ENCODE data around the gene ZNF687. TPM values are rescaled to one million over a fixed set of nuclear protein-coding genes. Genes with fewer than 3 reads are reported as not detected.
A peak's percentile ranks its signal among the peaks of the same experiment; 100 is the strongest.

ZNF687 gene, protein sequence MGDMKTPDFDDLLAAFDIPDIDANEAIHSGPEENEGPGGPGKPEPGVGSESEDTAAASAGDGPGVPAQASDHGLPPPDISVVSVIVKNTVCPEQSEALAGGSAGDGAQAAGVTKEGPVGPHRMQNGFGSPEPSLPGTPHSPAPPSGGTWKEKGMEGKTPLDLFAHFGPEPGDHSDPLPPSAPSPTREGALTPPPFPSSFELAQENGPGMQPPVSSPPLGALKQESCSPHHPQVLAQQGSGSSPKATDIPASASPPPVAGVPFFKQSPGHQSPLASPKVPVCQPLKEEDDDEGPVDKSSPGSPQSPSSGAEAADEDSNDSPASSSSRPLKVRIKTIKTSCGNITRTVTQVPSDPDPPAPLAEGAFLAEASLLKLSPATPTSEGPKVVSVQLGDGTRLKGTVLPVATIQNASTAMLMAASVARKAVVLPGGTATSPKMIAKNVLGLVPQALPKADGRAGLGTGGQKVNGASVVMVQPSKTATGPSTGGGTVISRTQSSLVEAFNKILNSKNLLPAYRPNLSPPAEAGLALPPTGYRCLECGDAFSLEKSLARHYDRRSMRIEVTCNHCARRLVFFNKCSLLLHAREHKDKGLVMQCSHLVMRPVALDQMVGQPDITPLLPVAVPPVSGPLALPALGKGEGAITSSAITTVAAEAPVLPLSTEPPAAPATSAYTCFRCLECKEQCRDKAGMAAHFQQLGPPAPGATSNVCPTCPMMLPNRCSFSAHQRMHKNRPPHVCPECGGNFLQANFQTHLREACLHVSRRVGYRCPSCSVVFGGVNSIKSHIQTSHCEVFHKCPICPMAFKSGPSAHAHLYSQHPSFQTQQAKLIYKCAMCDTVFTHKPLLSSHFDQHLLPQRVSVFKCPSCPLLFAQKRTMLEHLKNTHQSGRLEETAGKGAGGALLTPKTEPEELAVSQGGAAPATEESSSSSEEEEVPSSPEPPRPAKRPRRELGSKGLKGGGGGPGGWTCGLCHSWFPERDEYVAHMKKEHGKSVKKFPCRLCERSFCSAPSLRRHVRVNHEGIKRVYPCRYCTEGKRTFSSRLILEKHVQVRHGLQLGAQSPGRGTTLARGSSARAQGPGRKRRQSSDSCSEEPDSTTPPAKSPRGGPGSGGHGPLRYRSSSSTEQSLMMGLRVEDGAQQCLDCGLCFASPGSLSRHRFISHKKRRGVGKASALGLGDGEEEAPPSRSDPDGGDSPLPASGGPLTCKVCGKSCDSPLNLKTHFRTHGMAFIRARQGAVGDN
- total RNA-seq: 23.7 TPM
- long read RNA-seq, partial matches to known transcripts: 12 of 15 reads
- long read RNA-seq, other reads (novel, unspliced or antisense): 3 of 15 reads

DNA sequence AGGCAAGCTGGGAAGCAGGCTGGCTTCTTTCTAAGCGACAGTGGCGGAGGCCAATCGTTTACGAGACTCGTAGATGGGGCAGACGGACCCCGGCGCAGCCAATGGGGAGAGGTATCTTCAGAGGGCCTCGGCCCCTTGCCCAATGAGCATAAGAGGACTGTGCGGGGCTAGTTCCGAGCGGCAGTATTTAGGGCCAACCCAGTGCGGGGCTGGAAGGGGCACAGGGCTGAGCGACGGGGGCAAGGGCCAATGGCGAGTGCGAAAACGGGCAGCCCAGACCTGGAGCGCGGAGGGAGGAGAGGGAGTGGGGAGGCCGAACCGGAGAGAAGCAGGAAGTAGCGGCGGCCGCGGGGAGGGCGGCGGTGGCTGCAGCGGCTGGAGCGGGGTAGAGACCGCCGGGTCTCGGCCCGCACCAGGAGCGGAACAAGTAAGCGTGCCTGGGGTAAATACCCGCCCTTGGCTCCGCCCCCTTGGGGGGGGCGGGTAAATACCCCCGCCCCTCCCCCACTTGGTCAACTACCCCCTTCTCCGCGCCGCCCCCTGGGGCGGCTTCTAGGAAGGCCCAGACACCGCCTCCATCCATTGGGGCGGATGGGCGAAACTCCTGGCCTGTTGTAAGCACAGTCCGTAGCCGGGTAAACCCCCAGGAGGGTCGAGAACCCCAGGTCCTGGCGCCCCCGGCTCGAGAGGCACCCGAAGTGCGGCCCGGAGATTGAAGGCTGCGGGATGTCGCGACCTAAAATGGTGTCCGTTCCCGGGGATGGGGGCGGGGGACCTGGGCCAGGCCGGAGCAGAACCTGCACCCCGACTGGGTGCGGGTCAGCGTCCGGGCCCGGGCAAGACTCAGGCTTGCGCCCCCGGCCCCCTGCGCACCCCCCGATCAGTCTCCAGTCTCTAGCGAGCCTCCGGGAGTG, at the start of gene ZNF687:
Gene ZNF687 (plus strand): TSS at position 331 of the 914 bp plus-strand sequence. CDS start 3,993 bp downstream, outside the sequence.
- peaks cover 19% of the 10 kb centered on the region for H3K4me1 ChIP-seq
- peak; percentile 93 to 96 for ATAC-seq
- H3K9me3 ChIP-seq: no peaks in the 10 kb centered on the region
- peak within 1 kb of the TSS; percentile 97 for H3K27ac ChIP-seq
- TF ChIP-seq, protein P1, sequence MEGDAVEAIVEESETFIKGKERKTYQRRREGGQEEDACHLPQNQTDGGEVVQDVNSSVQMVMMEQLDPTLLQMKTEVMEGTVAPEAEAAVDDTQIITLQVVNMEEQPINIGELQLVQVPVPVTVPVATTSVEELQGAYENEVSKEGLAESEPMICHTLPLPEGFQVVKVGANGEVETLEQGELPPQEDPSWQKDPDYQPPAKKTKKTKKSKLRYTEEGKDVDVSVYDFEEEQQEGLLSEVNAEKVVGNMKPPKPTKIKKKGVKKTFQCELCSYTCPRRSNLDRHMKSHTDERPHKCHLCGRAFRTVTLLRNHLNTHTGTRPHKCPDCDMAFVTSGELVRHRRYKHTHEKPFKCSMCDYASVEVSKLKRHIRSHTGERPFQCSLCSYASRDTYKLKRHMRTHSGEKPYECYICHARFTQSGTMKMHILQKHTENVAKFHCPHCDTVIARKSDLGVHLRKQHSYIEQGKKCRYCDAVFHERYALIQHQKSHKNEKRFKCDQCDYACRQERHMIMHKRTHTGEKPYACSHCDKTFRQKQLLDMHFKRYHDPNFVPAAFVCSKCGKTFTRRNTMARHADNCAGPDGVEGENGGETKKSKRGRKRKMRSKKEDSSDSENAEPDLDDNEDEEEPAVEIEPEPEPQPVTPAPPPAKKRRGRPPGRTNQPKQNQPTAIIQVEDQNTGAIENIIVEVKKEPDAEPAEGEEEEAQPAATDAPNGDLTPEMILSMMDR (IDR thresholded peaks at IDR 0.05): no peak
- H3K4me3 ChIP-seq: peak within 1 kb of the TSS; percentile 89
- peaks cover 22% of the 10 kb centered on the region for H3K36me3 ChIP-seq
- H3K27me3 ChIP-seq (ENCODE audit: low read depth): no peaks in the 10 kb centered on the region
- intact Hi-C loops (cut with DNase I): no loop called here
- peak; percentile 100 for DNase-seq

DNA sequence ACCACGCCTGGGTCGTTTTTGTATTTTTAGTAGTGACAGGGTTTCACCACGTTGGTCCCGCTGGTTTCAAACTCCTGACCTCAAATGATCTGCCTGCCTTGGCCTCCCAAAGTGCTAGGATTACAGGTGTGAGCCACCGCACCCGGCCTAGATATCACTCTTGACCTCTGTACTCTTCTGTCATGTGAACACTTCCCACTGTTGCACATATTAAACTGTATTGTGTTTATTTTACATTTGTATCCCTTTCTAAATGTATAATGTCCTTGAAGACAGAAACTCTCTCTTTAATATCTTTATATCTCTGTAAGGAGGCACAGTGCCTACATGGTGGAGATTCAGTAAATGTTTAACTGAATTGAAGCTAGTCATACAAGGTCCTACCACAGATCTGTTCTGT, 46.9 kb upstream of the ZNF687 start:
- TF ChIP-seq, protein P1 (IDR thresholded peaks at IDR 0.05): no peak

DNA sequence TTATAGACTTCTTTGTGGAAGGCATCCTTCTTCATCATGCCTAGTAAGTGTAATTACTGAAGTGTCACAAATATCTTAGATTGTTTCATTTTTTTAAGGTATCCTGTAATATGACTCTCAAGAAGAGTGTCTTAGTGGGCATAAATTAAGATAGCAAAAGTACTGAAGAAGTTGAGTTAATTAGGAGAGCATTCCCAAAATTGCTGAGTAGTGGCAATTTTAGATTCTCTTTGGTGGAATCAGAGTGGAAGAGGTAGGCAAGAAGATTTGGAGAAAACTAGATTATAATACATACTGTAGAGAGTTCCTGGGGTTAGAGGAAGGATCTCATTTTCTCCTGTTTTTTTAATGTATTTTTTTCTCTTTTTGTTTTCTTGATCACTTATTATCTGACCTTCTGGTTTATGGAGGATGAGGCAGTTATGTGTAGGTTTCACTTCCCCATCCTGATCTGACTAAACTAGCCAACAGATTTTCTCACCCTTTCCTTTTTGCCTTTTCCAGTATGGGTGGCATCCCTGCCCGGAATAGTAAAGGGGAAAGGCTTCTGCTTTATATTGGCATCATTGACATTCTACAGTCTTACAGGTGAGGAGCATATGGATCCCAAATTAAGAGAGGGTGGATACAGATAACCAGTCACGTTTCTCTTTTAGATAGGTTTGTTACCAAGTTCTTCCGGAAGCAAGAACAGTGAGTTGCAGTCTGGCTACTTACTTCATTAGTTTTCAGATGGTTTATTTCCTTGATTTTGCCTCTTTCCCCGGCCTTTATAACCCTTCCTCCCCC, 44.2 kb upstream of the ZNF687 start:
- no peaks in the 10 kb centered on the region for H3K4me1 ChIP-seq
- H3K9me3 ChIP-seq: no peaks in the 10 kb centered on the region
- no peak overlapping the region for H3K27ac ChIP-seq
- no peak overlapping the region for H3K4me3 ChIP-seq
- DNase-seq (no peak), ATAC-seq (no peak)
- H3K36me3 ChIP-seq: peaks cover 100% of the 10 kb centered on the region
- TF ChIP-seq, protein P1 (IDR thresholded peaks at IDR 0.05): no peak
- H3K27me3 ChIP-seq (ENCODE audit: low read depth): no peaks in the 10 kb centered on the region
- intact Hi-C loops (cut with DNase I): no loop called here

More for the DNA sequence above, 46.9 kb upstream of the ZNF687 start:
- Histone ChIP-seq H3K4me1 (no peaks in the 10 kb centered on the region), H3K36me3 (peaks cover 100% of the 10 kb centered on the region), H3K27ac (no peak overlapping the region), H3K9me3 (no peaks in the 10 kb centered on the region), H3K4me3 (no peak overlapping the region), H3K27me3 (ENCODE audit: low read depth) (no peaks in the 10 kb centered on the region)
- intact Hi-C loops (cut with DNase I): no loop called here
- DNase-seq (no peak), ATAC-seq (no peak)

DNA sequence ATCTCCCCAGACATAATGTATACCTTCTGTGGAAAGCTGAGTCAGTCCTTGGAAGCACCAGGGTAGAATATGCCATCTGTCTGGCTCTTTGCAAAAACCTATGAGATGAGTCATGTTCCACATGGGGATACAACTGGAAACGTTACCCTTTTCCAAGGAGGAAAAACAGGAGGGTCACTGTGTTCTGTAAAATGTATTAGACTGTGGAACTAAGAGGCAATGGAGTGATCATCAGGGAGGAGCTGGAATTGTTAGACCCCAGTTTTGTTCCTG, 43.7 kb upstream of the ZNF687 start:
- intact Hi-C loops (cut with DNase I): no loop called here
- Histone ChIP-seq H3K4me1 (no peaks in the 10 kb centered on the region), H3K27ac (no peak overlapping the region), H3K9me3 (no peaks in the 10 kb centered on the region), H3K36me3 (peaks cover 100% of the 10 kb centered on the region), H3K4me3 (no peak overlapping the region), H3K27me3 (ENCODE audit: low read depth) (no peaks in the 10 kb centered on the region)
- TF ChIP-seq, protein P1 (IDR thresholded peaks at IDR 0.05): no peak
- no peak for ATAC-seq
- DNase-seq: no peak
